Measurements from ENCODE around the gene MAPKAP1. TPM values are rescaled to one million over a fixed set of nuclear protein-coding genes. Genes with fewer than 3 reads are reported as not detected.

Gene MAPKAP1
- polyA plus RNA-seq, 1 donor (not counting 4 experiments of a cell fraction or from before 2014, with no cell fraction given) = 129 TPM

DNA sequence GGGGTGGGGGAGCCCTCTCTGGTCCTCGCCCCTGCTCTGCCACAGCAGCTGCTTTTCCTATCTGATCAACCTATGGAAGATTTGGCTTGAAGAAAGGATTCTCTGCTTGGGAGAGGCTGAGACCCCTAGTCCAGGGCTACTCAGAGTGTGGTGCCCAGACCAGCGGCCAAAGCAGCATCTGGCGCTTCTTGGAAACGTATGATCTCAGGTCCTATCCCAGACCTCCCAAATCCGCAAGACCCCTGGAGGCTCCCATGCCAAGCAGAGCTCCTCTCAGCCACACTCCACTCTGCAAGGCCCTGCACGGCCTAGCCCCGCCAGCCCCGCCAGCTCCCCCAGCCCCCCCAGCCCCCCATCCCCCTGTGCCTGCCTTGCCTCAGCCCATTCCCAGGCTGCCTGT lies 263.6 kb downstream of the MAPKAP1 start:
- TF ChIP-seq EZH2 (IDR thresholded peaks at IDR 0.05; ENCODE audit: low read length) = no peak
- no peak for TF ChIP-seq CTCF (optimal IDR thresholded peaks at IDR 0.05 in 1 of 3, IDR thresholded peaks at IDR 0.05 in 1 of 3, conservative IDR thresholded peaks at IDR 0.05 in 1 of 3; ENCODE audit: extremely low read depth in 1 of 3, insufficient read depth in 2 of 3, low read length in 3 of 3)
- Histone ChIP-seq H3K4me1 (ENCODE audit: control insufficient read depth, extremely low read depth, insufficient read depth, low read length) (no peaks in the 10 kb centered on the region), H3K27ac (ENCODE audit: control insufficient read depth, insufficient read depth, low read length) (no peak overlapping the region), H3K9me1 (ENCODE audit: control insufficient read depth, extremely low read depth, insufficient read depth, low read length) (no peaks in the 10 kb centered on the region), H2AFZ (ENCODE audit: control insufficient read depth, low read length) (no peak overlapping the region), H3K9ac (ENCODE audit: control insufficient read depth, extremely low read depth, insufficient read depth, low read length) (no peak overlapping the region), H3K4me2 (ENCODE audit: control insufficient read depth, extremely low read depth, insufficient read depth, low read depth, low read length) (no peak overlapping the region), H3K4me3 (ENCODE audit: control insufficient read depth in 2 of 3, extremely low read depth in 1 of 3, insufficient read depth in 2 of 3, low read depth in 1 of 3, low read length in 3 of 3) (no peak overlapping the region), H3K79me2 (ENCODE audit: control insufficient read depth, insufficient read depth, low read length) (no peaks in the 10 kb centered on the region), H3K27me3 (ENCODE audit: control insufficient read depth, extremely low read depth, insufficient read depth, low read length) (no peaks in the 10 kb centered on the region), H3K36me3 (ENCODE audit: control insufficient read depth in 2 of 2, extremely low read depth in 1 of 2, insufficient read depth in 2 of 2, low read length in 2 of 2) (peaks cover 17 to 24% of the 10 kb centered on the region in 2 experiments), H3K9me3 (ENCODE audit: control insufficient read depth, low read depth, low read length) (no peaks in the 10 kb centered on the region), H4K20me1 (ENCODE audit: control insufficient read depth, extremely low read depth, insufficient read depth, low read length) (peaks cover 3% of the 10 kb centered on the region)
- FAIRE-seq = no peak
- DNase-seq (ENCODE audit: low read depth, low spot score) = no peak
- dilution Hi-C loops (cut with MboI; ENCODE audit: extremely low pct_ligation_motif_present, low sequenced_read_pairs) = no loop called here

DNA sequence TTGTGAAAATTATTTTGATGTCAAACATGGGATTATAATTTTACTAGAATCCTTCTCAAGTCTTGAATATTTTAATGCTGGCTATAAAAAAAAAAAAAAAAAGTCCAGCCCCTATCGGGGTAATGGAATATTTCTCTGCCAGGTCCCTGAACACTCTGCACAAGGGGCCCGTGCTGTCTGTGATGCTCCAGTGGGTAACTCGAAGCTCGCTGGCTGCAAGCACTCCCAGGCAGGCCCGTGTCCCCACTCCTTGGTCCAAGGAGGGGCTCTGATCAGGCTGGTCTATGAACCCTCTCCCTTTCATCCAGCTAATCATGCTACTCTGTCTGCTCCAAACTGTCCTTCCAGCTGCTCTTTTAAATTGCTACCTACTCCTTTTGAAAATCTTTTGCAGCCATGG lies 264.6 kb downstream of the MAPKAP1 start:
- dilution Hi-C loops (cut with MboI; ENCODE audit: extremely low pct_ligation_motif_present, low sequenced_read_pairs) = no loop called here
- no peak for DNase-seq (ENCODE audit: low read depth, low spot score)
- TF ChIP-seq EZH2 (IDR thresholded peaks at IDR 0.05; ENCODE audit: low read length) (no peak), CTCF (optimal IDR thresholded peaks at IDR 0.05 in 1 of 3, IDR thresholded peaks at IDR 0.05 in 1 of 3, conservative IDR thresholded peaks at IDR 0.05 in 1 of 3; ENCODE audit: extremely low read depth in 1 of 3, insufficient read depth in 2 of 3, low read length in 3 of 3) (no peak)
- Histone ChIP-seq H3K79me2 (ENCODE audit: control insufficient read depth, insufficient read depth, low read length) (no peaks in the 10 kb centered on the region), H3K4me2 (ENCODE audit: control insufficient read depth, extremely low read depth, insufficient read depth, low read depth, low read length) (no peak overlapping the region), H3K4me1 (ENCODE audit: control insufficient read depth, extremely low read depth, insufficient read depth, low read length) (no peaks in the 10 kb centered on the region), H3K27ac (ENCODE audit: control insufficient read depth, insufficient read depth, low read length) (no peak overlapping the region), H3K9me3 (ENCODE audit: control insufficient read depth, low read depth, low read length) (no peaks in the 10 kb centered on the region), H3K9me1 (ENCODE audit: control insufficient read depth, extremely low read depth, insufficient read depth, low read length) (no peaks in the 10 kb centered on the region), H3K9ac (ENCODE audit: control insufficient read depth, extremely low read depth, insufficient read depth, low read length) (no peak overlapping the region), H3K27me3 (ENCODE audit: control insufficient read depth, extremely low read depth, insufficient read depth, low read length) (no peaks in the 10 kb centered on the region), H2AFZ (ENCODE audit: control insufficient read depth, low read length) (no peak overlapping the region), H4K20me1 (ENCODE audit: control insufficient read depth, extremely low read depth, insufficient read depth, low read length) (peaks cover 3% of the 10 kb centered on the region), H3K36me3 (ENCODE audit: control insufficient read depth in 2 of 2, extremely low read depth in 1 of 2, insufficient read depth in 2 of 2, low read length in 2 of 2) (peaks cover 22 to 23% of the 10 kb centered on the region in 2 experiments), H3K4me3 (ENCODE audit: control insufficient read depth in 2 of 3, extremely low read depth in 1 of 3, insufficient read depth in 2 of 3, low read depth in 1 of 3, low read length in 3 of 3) (no peak overlapping the region)
- FAIRE-seq = no peak

All from keratinocyte (primary cell).